GM18499 (cell line): ENCODE results near the gene TP53I3.
"Not testable (repeated sequence)": the region's sequence is repeated elsewhere in the genome, so short reads cannot be mapped to it uniquely, and the experiment has no call there.

Source experiments
- ATAC-seq: cut with Tn5 transposase; IDR thresholded peaks from one replicate; pipeline ENCODE4 v1.9.1; 2021; ENCODE audit warnings: moderate number of reproducible peaks; ENCODE audit not compliant: insufficient read depth, unreplicated experiment

Gene TP53I3

GRCh38 chr2:24058564-24059271, 25.9 kb downstream of the TP53I3 start:
- ATAC-seq, result no peak

GRCh38 chr2:24055750-24056149, 28.9 kb downstream of the TP53I3 start:
- ATAC-seq, result no peak

GRCh38 chr2:24054366-24055010, 30.1 kb downstream of the TP53I3 start:
- no peak for ATAC-seq

GRCh38 chr2:24052951-24053350, 31.7 kb downstream of the TP53I3 start:
- ATAC-seq, result no peak

- ATAC-seq, result no peak
These were observed 32.8 kb downstream of the TP53I3 start for GRCh38 chr2:24051833-24052232.

- no peak for ATAC-seq
These were observed 34.3 kb downstream of the TP53I3 start for GRCh38 chr2:24050041-24050979.

- no peak for ATAC-seq
These were observed 35.1 kb downstream of the TP53I3 start, which contains the start of gene FKBP1B for GRCh38 chr2:24049485-24050021. Gene FKBP1B, plus strand, starts transcription at chr2:24049741. Its CDS starts 109 bp downstream, at chr2:24049850.

GRCh38 chr2:24048769-24049484, 35.7 kb downstream of the TP53I3 start:
- no peak for ATAC-seq

GRCh38 chr2:24047703-24048033, 37.0 kb downstream of the TP53I3 start:
- ATAC-seq, result no peak

GRCh38 chr2:24046930-24047702, 37.5 kb downstream of the TP53I3 start, which contains the start of gene WDCP:
Gene WDCP, minus strand, starts transcription at chr2:24047391. Its CDS starts 7,897 bp downstream, at chr2:24039494.
- ATAC-seq, result peak; percentile 95

- no peak for ATAC-seq
These were observed 38.1 kb downstream of the TP53I3 start for GRCh38 chr2:24046599-24046929.

GRCh38 chr2:24045511-24046508, 38.8 kb downstream of the TP53I3 start:
- ATAC-seq, result no peak

GRCh38 chr2:24043133-24043532, 41.5 kb downstream of the TP53I3 start:
- not testable (repeated sequence) for ATAC-seq

GRCh38 chr2:24040511-24040910, 44.1 kb downstream of the TP53I3 start:
- no peak for ATAC-seq

GRCh38 chr2:24038786-24039499, 45.7 kb downstream of the TP53I3 start:
- no peak for ATAC-seq
